Measurements from ENCODE around the gene FAM83G. TPM values are rescaled to one million over a fixed set of nuclear protein-coding genes. Genes with fewer than 3 reads are reported as not detected.

FAM83G gene
- total RNA-seq, 1 donor from 2014 or later, result 1.3 TPM

DNA sequence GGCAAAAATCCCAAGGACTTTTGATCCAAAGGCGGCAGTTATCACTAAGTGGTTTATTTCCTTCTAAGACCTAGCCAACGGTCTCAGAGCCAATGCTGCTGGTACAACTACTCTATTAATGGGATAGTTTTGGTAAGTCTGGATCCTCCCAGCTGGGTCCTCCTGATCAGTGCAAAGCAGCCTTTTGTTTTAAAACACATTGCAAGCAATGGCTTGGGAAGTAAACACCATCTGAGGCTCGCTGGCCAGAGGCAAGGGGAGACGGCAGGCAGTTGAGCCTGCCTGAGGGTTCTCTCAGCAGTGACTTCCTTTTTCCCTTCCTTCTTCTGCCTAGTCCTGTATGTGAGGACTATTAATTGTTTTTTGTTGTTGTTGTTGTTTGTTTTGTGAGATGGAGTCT, 54.2 kb downstream of the FAM83G start:
- Mint-ChIP-seq H3K4me1 (no peaks in the 10 kb centered on the region), H3K9me3 (no peaks in the 10 kb centered on the region), H3K27ac (ENCODE audit: unreplicated experiment) (no peak overlapping the region), H3K27me3 (ENCODE audit: low read depth) (peaks cover 6% of the 10 kb centered on the region), H3K4me3 (no peak overlapping the region), H3K36me3 (ENCODE audit: low read depth) (no peaks in the 10 kb centered on the region)
- no peak for TF ChIP-seq CTCF (conservative IDR thresholded peaks at IDR 0.05)
- no peak for DNase-seq (ENCODE audit: low read depth, low spot score)

GRCh38 chr17:18949566-18949965, 55.0 kb downstream of the FAM83G start:
- no peak for TF ChIP-seq CTCF (conservative IDR thresholded peaks at IDR 0.05)
- Mint-ChIP-seq H3K4me1 (no peaks in the 10 kb centered on the region), H3K4me3 (no peak overlapping the region), H3K36me3 (ENCODE audit: low read depth) (no peaks in the 10 kb centered on the region), H3K9me3 (no peaks in the 10 kb centered on the region), H3K27ac (ENCODE audit: unreplicated experiment) (no peak overlapping the region), H3K27me3 (ENCODE audit: low read depth) (peaks cover 9% of the 10 kb centered on the region)
- no peak for DNase-seq (ENCODE audit: low read depth, low spot score)

DNA sequence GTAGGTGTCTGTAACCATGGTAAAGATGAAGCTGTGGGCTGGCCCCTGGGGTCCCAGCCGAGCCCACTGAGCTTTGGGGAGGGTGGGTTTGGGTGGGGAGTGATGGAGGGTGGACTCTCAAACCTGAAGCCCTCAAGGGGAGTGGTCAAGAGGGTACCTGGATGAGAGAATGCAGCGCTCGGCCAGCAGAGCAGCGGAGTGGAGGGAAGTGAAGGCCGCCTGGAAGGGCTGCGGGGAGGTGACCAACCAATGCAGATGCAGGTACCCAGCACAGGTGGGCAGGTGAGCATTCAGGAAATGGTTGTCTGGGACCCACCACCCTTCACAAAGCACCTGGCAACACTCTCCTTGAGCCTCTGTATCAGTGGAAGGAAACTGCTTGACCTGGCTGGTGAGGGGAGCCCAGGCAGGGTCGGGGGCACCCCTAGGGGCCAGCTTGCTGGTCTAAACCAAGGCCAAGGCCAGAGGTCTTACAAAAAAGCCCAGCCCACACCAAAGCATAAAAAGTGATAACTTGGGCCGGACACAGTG, 56.0 kb downstream of the FAM83G start:
- TF ChIP-seq CTCF (conservative IDR thresholded peaks at IDR 0.05), result no peak
- H3K9me3 Mint-ChIP-seq, result no peaks in the 10 kb centered on the region
- H3K4me3 Mint-ChIP-seq, result no peak overlapping the region
- no peaks in the 10 kb centered on the region for H3K4me1 Mint-ChIP-seq
- H3K27me3 Mint-ChIP-seq (ENCODE audit: low read depth), result peaks cover 9% of the 10 kb centered on the region
- H3K36me3 Mint-ChIP-seq (ENCODE audit: low read depth), result no peaks in the 10 kb centered on the region
- no peak for DNase-seq (ENCODE audit: low read depth, low spot score)
- no peak overlapping the region for H3K27ac Mint-ChIP-seq (ENCODE audit: unreplicated experiment)

GRCh38 chr17:18947866-18948265, 56.7 kb downstream of the FAM83G start:
- no peak overlapping the region for H3K4me3 Mint-ChIP-seq
- H3K9me3 Mint-ChIP-seq, result no peaks in the 10 kb centered on the region
- peaks cover 9% of the 10 kb centered on the region for H3K27me3 Mint-ChIP-seq (ENCODE audit: low read depth)
- no peaks in the 10 kb centered on the region for H3K4me1 Mint-ChIP-seq
- no peak overlapping the region for H3K27ac Mint-ChIP-seq (ENCODE audit: unreplicated experiment)
- no peak for TF ChIP-seq CTCF (conservative IDR thresholded peaks at IDR 0.05)
- no peaks in the 10 kb centered on the region for H3K36me3 Mint-ChIP-seq (ENCODE audit: low read depth)
- no peak for DNase-seq (ENCODE audit: low read depth, low spot score)

GRCh38 chr17:18946536-18946935, 58.0 kb downstream of the FAM83G start:
- Mint-ChIP-seq H3K4me3 (no peak overlapping the region), H3K36me3 (ENCODE audit: low read depth) (no peaks in the 10 kb centered on the region)
- no peak for DNase-seq (ENCODE audit: low read depth, low spot score)

More at GRCh38 chr17:18946536-18946935, 58.0 kb downstream of the FAM83G start:
- no peak for TF ChIP-seq CTCF (conservative IDR thresholded peaks at IDR 0.05)
- Mint-ChIP-seq H3K27ac (ENCODE audit: unreplicated experiment) (no peak overlapping the region), H3K9me3 (no peaks in the 10 kb centered on the region), H3K27me3 (ENCODE audit: low read depth) (peaks cover 9% of the 10 kb centered on the region), H3K4me1 (no peaks in the 10 kb centered on the region)

All from neural crest cell (in vitro differentiated cells).